Mucosa of rectum (tissue), 2 donors: ENCODE measurements around the gene DPYSL3.

Source experiments
- H3K27ac ChIP-seq, 2 donors: one replicate each; pipeline ENCODE4 v1.7.0; 2013; ENCODE audit warnings: inconsistent platforms in 2 of 2, low read depth in 2 of 2, low read length in 2 of 2
- H3K27me3 ChIP-seq, 2 donors: one replicate each; pipeline ENCODE4 v1.7.0; 2013; ENCODE audit warnings: low read length in 2 of 2; ENCODE audit not compliant: control insufficient read depth in 2 of 2, insufficient read depth in 2 of 2
- H3K36me3 ChIP-seq, 2 donors: one replicate each; pipeline ENCODE4 v1.7.0; 2013; ENCODE audit warnings: low read length in 2 of 2; ENCODE audit not compliant: control insufficient read depth in 2 of 2, insufficient read depth in 2 of 2
- H3K4me1 ChIP-seq, 2 donors: one replicate each; pipeline ENCODE4 v1.7.0; 2013; ENCODE audit warnings: low read length in 2 of 2, mild to moderate bottlenecking in 1 of 2; ENCODE audit not compliant: control insufficient read depth in 2 of 2, insufficient read depth in 2 of 2
- H3K4me3 ChIP-seq, 2 donors: one replicate each; pipeline ENCODE4 v1.7.0; 2013; ENCODE audit warnings: low read length in 2 of 2
- H3K9ac ChIP-seq, 2 donors: one replicate each; pipeline ENCODE4 v1.7.0; 2013; ENCODE audit warnings: low read length in 2 of 2, low read depth in 1 of 2, mild to moderate bottlenecking in 1 of 2
- H3K9me3 ChIP-seq, 2 donors: one replicate each; pipeline ENCODE4 v1.7.0; 2013; ENCODE audit warnings: low read length in 2 of 2; ENCODE audit not compliant: control insufficient read depth in 2 of 2
- donor health status: healthy.
- donor health status: Normal muscosa, but diverticular disease.

The DPYSL3 gene

DNA sequence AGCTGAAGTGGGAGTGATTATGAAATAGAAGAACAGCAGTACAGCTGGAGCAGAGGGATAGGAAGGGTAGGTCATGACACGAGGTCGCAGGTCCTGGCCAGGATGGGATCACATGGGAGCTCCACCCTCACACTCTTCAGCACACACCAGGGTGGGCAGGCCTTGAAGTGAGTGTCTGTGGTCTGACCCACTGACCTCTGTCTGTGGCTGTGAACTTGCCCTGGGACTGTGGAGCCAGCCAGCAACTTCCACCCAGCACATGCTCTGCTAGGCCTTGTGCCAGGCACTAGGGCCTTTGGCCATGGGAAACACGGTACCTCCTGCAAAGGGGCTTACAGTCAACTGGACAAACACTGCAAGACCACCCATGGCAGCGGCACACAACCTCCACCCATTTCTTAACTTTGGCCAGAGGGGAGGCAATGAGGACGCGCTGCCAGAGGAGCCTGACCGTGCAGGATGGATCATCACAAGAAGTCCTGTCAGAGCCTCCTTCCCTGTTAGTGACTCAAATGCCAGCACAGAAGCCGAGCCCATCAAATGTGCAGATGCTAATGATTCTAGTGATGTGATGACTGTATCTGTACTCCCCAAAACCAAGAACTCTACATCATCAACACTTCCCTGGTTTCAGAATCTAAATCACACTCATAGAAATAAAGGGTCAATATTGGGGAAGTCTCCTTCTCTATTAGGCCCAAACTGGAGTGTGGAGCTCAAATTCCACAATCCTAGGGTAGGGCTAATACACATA lies 113.6 kb downstream of the DPYSL3 start:
- Histone ChIP-seq H3K36me3 (peaks cover 0 to 3% of the 10 kb centered on the region in 2 donors), H3K4me1 (no peaks in the 10 kb centered on the region), H3K9me3 (no peaks in the 10 kb centered on the region), H3K9ac (no peak overlapping the region), H3K4me3 (no peak overlapping the region), H3K27me3 (no peaks in the 10 kb centered on the region), H3K27ac (no peak overlapping the region)

DNA sequence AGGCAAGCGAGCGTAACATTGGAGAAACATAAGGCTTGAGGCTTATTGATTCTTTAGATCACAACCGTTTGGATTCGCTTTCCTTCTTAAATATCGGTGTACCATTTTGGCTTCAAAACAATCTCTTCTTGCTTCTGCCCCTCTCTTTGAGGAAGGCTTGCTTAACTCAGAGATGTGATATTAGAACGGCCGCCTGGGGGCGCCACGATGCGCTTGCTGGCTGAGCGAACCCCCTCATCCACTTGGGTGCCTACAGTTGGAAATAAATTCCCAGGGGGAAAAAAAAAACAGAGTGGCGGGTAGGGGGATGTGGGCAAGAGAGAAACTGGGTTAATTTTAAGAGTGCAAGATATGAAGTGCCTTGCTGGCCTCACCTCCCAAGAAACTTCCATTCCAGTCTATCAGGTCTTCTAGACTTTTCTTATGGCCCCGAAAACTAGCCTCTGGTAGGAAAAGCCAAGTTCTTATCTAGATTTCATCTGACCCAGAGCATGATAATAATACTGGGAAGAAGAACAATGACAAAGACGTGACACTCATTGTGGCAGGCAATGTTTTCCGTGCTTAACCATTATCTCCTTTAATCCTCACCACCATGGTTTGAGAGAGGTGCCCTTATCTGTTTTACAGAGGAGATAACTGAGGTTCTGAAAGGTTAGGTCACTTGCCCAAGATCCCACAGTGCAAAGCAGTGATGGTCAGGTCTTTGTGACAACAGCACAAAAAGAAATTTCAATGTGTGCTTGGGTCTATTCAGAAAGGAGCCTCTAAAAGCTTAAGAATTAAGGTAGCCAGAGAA lies 115.8 kb downstream of the DPYSL3 start:
- H3K9ac ChIP-seq = no peak overlapping the region
- no peaks in the 10 kb centered on the region for H3K9me3 ChIP-seq
- H3K27me3 ChIP-seq = no peaks in the 10 kb centered on the region
- H3K36me3 ChIP-seq = peaks cover 0 to 3% of the 10 kb centered on the region in 2 donors
- H3K4me3 ChIP-seq = no peak overlapping the region
- no peak overlapping the region for H3K27ac ChIP-seq
- no peaks in the 10 kb centered on the region for H3K4me1 ChIP-seq

DNA sequence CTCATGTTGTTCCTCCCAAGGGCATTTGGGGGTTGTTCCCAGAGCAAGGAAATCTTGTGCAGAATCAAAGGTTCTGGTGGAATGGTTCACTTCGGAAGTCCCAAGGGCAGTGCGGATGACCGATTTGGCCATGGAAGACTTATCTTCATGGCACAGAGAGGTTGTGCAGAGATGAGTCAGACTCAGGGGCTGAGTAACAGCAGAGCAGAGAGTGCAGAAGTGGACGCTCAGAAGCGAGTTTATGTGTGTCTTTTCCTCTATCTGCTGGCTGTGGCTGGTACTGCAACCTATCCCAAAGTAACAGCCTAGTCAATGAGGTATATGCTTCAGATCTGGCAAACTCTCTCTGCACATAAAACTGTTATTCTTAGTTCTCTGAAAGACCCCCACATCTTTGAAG lies 118.1 kb downstream of the DPYSL3 start:
- H3K9ac ChIP-seq = no peak overlapping the region
- H3K4me1 ChIP-seq = no peaks in the 10 kb centered on the region
- no peaks in the 10 kb centered on the region for H3K27me3 ChIP-seq
- no peaks in the 10 kb centered on the region for H3K36me3 ChIP-seq
- H3K27ac ChIP-seq = no peak overlapping the region
- H3K4me3 ChIP-seq = no peak overlapping the region
- H3K9me3 ChIP-seq = no peaks in the 10 kb centered on the region

GRCh38 chr5:147390654-147391225 lies 119.1 kb downstream of the DPYSL3 start:
- H3K27me3 ChIP-seq = no peaks in the 10 kb centered on the region
- H3K27ac ChIP-seq = no peak overlapping the region
- no peak overlapping the region for H3K4me3 ChIP-seq
- no peaks in the 10 kb centered on the region for H3K9me3 ChIP-seq
- no peaks in the 10 kb centered on the region for H3K4me1 ChIP-seq
- H3K9ac ChIP-seq = no peak overlapping the region
- no peaks in the 10 kb centered on the region for H3K36me3 ChIP-seq

- H3K4me3 ChIP-seq = no peak overlapping the region
- H3K27me3 ChIP-seq = no peaks in the 10 kb centered on the region
- H3K36me3 ChIP-seq = no peaks in the 10 kb centered on the region
- no peak overlapping the region for H3K27ac ChIP-seq
- H3K9me3 ChIP-seq = no peaks in the 10 kb centered on the region
- H3K4me1 ChIP-seq = no peaks in the 10 kb centered on the region
- no peak overlapping the region for H3K9ac ChIP-seq
Measured at GRCh38 chr5:147388184-147389108, 121.4 kb downstream of the DPYSL3 start.

DNA sequence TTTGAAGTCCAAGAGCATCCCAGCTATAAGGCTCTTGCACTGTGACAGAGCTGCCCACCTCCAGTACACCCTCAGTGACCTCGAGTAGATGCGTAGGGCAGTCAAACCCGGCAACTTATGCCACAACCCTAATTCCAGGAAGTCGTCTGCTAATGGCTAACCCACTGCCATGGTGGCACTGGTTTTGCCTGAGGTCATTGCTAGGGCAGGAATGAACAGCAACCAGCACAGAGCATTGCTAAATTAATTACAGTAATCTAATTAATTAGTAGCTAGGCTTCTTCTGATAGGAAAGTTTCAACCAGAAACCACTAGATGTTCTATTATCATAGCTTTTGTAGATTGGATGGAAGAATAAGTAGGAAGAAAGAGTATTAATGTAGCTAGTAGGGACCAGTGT lies 122.8 kb downstream of the DPYSL3 start:
- H3K4me3 ChIP-seq = no peak overlapping the region
- H3K9me3 ChIP-seq = no peaks in the 10 kb centered on the region
- H3K9ac ChIP-seq = no peak overlapping the region
- no peaks in the 10 kb centered on the region for H3K4me1 ChIP-seq
- no peaks in the 10 kb centered on the region for H3K36me3 ChIP-seq
- H3K27me3 ChIP-seq = no peaks in the 10 kb centered on the region
- H3K27ac ChIP-seq = no peak overlapping the region

DNA sequence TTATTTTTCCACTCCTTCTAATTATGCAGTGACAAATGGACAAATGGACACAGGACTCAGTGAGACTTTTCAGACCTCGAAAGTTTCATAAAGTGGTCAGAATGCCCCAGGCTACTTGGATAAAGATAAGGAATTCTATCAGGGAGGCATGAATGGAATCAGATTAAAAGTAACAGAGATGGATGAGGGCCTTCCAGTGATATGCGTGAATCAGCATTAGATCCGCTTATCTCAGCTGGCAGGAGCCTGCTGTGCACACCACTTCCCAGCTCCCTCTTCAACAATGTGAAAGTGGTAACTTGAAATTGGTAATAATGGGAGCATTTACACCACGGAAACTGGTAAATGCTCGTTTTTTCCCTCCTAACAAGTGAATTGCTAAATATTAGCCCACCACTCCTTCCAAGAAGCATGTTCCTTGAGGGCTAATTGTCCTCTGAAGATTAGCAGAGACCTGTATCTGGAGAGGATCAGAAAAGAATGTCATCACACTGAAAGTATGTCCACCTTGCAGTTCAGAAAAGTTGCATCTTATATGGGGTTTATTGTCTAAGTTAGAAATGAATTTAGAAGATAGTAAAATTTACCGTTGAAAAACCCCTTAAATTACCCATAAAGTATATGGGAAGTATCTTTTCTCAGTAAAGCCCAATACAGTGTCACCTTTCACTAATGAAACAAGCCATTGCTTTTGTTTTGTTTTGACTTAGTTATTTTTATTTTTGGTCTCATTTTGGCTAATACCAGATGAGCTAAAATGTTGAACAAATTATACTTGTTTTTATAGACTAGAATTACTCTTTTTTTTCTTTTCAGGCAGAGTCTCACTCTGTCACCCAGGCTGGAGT lies 125.3 kb downstream of the DPYSL3 start:
- Histone ChIP-seq H3K9me3 (no peaks in the 10 kb centered on the region), H3K9ac (no peak overlapping the region), H3K4me3 (no peak overlapping the region), H3K27ac (no peak overlapping the region), H3K27me3 (no peaks in the 10 kb centered on the region), H3K4me1 (no peaks in the 10 kb centered on the region), H3K36me3 (no peaks in the 10 kb centered on the region)

- Histone ChIP-seq H3K9me3 (peaks cover 0 to 2% of the 10 kb centered on the region in 2 donors), H3K27me3 (no peaks in the 10 kb centered on the region), H3K4me1 (no peaks in the 10 kb centered on the region), H3K4me3 (peak overlapping the region in 1 of 2 donors; percentile 35), H3K36me3 (no peaks in the 10 kb centered on the region), H3K9ac (no peak overlapping the region), H3K27ac (no peak overlapping the region)
Measured at GRCh38 chr5:147382776-147383175, 127.1 kb downstream of the DPYSL3 start.

- no peaks in the 10 kb centered on the region for H3K4me1 ChIP-seq
- no peak overlapping the region for H3K27ac ChIP-seq
- no peaks in the 10 kb centered on the region for H3K36me3 ChIP-seq
- H3K9me3 ChIP-seq = peaks cover 0 to 2% of the 10 kb centered on the region in 2 donors
- no peaks in the 10 kb centered on the region for H3K27me3 ChIP-seq
- H3K9ac ChIP-seq = no peak overlapping the region
- no peak overlapping the region for H3K4me3 ChIP-seq
Measured at GRCh38 chr5:147381555-147381954, 128.3 kb downstream of the DPYSL3 start.
